Measurements from ENCODE around the gene C14orf93.

GRCh38 chr14:22966783-22967269, 43.1 kb downstream of the C14orf93 start:
- TF ChIP-seq CTCF (conservative IDR thresholded peaks at IDR 0.05 in 1 of 2, IDR thresholded peaks at IDR 0.05 in 1 of 2; ENCODE audit: low read depth in 1 of 2, low read length in 2 of 2) (no peak), EZH2 (IDR thresholded peaks at IDR 0.05; ENCODE audit: low read length, missing control alignments) (no peak)
